HG02759 (cell line): ENCODE measurements around the gene ADAMTS12.

ENCODE experiments used
- ATAC-seq: cut with Tn5 transposase; IDR thresholded peaks from one replicate; pipeline ENCODE4 v1.9.1; 2021; ENCODE audit warnings: mild to moderate bottlenecking, moderate library complexity; ENCODE audit not compliant: unreplicated experiment

Gene ADAMTS12

DNA sequence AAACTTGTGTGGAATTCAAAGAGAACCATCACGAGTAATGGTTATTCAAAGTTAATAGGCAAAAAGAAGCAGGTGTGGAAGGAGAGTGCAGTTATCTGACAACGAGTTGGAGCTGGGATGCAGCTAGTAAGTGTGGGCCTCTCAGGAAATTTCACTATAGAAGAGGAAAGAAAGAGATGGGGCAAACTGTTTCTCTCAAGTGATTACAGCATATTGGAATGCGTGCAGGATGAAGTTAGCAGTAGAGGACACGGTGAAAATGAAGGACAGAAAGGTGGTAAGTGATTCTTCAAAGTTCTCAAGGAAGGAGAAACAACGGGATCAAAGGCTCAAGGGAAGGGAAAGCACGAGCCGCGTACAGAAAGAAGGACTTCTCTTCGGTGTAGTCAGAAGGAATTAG, 84.0 kb downstream of the ADAMTS12 start:
- no peak for ATAC-seq

- ATAC-seq, result no peak
Observed at GRCh38 chr5:33806738-33807442, 84.9 kb downstream of the ADAMTS12 start.

- ATAC-seq, result no peak
Observed at GRCh38 chr5:33801292-33801691, 90.5 kb downstream of the ADAMTS12 start.

DNA sequence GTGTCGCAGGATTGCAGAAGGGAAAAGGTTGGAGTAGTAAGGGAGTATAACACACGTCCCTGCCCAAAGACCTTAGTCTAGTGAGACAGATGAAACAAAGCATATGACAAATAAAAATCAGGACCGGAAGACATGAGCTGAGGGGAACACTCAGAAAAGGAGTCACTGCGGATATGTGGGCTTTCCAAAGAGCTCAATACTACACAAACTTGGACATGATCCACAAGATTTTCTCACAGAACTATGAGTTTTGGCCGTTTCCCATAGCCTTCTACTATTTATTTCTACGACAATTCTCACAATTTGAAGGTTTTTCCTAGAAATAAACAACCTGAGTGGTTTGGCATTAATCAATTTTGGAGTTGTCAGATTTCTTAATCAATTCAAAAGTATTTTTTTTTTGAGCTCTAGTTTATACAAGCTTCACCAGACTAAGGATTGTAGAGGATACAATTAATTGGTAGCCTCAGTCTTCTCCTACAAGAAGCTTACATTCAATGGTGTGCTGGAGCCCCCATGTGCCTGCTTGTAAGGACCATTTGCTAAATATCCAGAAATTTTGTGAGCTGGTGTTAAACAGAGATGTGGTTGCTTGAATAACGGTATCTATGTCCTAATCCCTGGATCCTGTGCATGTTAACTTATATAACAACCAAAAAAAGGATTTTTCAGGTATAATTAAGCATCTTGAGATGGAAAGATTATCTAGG, 91.4 kb downstream of the ADAMTS12 start:
- ATAC-seq, result no peak

DNA sequence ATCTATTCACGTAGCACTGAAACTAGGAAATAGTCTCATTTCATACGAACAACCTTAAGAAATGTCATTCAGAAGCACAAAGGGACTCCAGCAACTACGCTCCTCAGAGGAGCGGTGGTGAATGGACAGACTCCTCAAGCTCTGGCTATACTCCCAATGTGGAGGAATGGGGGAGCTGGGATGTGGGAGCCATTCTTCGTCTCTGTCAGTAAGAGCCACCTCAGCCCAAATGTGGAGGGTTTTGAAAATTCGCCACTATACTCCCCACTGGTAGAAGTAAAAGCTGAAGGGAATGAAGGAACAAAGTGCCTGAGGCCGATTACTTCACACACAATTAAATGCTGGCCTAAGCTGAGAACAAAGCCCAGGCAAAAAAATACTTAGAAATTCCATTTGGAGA, 96.3 kb downstream of the ADAMTS12 start:
- ATAC-seq, result no peak

DNA sequence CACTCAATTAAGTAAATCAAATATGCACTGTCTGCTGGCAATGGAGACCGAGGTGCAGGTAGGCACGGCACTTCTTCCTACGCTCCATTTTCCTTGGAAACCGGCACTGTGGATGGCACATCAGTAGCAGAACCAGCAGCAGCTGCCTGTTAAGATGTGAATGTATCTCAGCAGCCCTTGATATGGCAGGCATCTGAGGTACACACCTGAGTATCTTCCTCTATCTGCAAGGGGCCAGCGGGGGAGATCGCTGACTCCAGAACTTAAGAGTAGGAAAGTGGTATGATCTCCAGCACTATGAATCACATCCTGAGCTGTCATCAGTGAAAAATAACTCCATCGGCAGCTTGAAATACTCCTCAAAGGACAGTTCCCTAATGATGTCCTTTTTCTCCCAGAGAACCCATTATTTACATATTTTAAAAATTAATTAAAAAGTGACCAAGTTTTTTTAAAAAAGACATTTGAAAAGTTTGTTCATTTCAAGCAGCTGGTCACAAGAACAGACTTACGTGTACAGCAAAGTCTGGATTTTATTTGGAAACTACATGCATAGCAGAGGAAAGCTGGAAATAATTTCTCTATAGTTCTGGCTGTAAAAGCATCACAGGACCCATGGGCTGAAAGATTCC, 97.1 kb downstream of the ADAMTS12 start:
- ATAC-seq, result no peak

DNA sequence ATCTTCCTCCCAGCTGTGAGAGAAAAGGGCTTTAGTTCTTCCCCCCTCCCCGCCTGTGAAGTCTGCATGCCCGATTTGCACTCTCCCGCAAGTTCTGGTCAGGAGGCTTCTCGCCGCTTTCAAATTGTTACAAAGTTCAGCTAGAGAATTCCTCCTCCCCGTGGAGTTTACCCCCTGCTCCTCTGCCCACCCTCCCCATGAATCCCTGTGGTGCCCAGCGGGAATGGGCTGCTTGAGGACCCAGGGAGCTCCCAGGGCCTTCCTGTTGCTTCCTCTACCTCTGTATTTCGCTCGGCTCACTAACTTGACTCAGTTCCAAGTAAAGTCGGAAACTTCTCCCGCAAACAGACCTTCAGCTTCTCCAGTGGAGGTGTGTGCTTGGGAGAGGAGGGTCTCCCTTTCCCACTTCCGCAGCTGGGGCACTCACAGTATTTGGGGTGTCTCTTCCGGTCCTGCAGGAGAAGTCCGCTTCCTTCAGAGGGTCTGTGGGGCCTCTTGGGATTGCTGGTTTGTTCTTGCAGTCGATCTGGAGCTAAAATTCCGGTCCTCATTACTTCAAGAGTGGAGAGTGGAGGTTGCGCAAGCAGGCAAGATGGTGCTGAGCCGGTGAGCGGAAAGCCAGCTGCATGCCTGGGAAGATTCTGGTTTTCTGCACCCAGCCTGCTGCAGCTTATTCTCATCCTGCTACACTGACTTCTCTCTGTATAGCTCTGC, 97.8 kb downstream of the ADAMTS12 start:
- ATAC-seq, result no peak

GRCh38 chr5:33793276-33793675, 98.5 kb downstream of the ADAMTS12 start:
- no peak for ATAC-seq

- no peak for ATAC-seq
Observed at GRCh38 chr5:33792559-33792958, 99.2 kb downstream of the ADAMTS12 start.

DNA sequence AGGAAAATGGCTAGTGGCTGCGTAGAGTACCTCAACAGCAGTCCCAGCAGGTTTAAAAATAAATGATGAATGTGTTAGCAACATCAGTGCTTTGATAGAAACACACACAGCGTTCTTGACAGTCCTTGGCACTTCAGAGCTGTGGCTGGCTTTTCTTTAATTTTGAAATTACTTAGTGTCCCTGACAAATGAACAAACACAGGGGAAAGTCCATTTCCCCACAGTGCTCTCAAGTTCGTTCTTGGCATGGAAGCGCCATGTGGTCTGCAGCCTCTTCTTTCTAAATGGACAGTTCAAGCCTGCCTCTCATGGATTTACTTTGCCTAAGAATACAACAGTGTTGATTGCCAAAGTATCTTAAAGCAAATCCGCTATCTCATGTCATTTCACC, 102.2 kb downstream of the ADAMTS12 start:
- ATAC-seq, result no peak

- ATAC-seq, result no peak
Observed at GRCh38 chr5:33788922-33789566, 102.7 kb downstream of the ADAMTS12 start.

DNA sequence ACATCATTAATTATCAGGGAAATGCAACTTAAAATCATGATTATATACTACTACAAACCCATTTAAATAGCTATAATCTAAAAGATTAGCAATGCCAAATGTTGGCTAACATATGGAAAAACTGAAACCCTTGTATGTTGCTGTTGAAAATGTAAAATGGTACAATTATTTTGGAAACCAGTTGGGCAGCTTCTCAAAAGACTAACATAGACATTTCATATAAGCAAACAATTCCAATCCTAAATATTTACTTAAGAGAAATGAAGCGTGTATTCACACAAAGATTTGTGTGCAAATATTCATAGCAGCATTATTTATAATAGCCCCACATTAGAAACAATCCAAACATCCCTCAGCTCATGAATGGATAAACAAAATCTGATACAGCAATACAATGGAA, 106.2 kb downstream of the ADAMTS12 start:
- no peak for ATAC-seq

DNA sequence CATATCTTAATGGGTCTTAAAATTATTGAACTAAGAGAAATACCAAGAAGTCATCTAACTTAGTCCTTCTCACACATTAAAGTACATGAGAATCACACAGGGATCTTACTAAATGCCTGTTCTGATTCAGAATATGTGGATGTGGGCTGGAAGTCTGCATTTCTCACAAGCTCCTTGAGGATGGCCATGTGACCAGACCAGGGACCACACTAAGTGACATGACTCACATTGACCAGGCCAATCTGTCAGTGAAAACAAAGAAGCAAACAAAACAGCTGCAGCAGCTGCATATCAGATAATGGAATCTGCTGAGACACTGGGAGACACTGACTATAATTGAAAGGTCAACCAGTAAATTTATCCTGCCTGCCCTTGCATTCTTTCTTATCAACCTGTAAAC, 110.5 kb downstream of the ADAMTS12 start:
- no peak for ATAC-seq

GRCh38 chr5:33776151-33776660, 115.6 kb downstream of the ADAMTS12 start:
- ATAC-seq, result no peak

DNA sequence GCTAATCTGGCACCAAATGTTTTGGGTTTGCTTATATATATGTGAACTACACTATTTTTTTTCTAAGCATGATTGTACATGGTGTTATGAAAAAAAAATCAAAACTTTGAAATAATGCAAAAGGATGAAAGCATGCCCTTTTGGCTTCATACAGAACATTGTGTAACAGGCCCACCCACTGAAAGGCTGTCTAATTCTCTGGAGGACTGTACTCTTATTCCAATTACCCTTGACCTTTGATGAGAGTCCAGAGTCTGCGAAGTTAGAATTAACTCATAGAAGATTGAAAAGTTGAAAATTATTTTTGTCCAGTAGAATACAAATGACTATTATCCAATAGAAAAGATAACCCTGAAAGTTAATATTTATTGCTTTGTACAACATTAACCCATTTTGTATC, 117.4 kb downstream of the ADAMTS12 start:
- no peak for ATAC-seq

GRCh38 chr5:33772380-33772897, 119.4 kb downstream of the ADAMTS12 start:
- no peak for ATAC-seq

- no peak for ATAC-seq
Observed at GRCh38 chr5:33769968-33770367, 121.8 kb downstream of the ADAMTS12 start.

DNA sequence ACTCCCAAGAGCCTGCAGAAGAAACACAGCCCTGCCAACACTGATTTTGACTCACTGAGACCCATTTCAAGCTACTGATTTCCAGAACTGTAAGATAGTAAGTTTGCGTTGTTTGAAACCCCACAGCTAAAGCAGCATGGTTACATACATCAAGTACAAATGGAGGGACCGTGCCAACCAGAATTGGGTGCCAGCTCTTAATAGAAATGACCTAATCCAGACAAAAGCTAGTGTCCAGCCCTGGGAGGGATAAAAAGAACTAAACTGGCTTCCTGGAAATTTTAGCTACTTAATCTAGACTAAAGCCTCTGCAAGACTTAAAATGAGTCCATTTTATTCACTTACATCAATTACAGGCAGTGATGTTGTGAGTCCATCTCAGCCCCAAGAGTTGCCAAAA, 122.6 kb downstream of the ADAMTS12 start:
- no peak for ATAC-seq

- ATAC-seq, result no peak
Observed at GRCh38 chr5:33766023-33766422, 125.8 kb downstream of the ADAMTS12 start.

GRCh38 chr5:33764786-33765185, 127.0 kb downstream of the ADAMTS12 start:
- no peak for ATAC-seq

- ATAC-seq, result no peak
Observed at GRCh38 chr5:33763435-33763834, 128.4 kb downstream of the ADAMTS12 start.
